Loucy (cell line): ENCODE results near the gene PHF21B.

Experiments used
- H2AFZ ChIP-seq: fragments of 200-600 bp; sonication (generic); 2 replicates; pipeline ENCODE4 v1.6.0; 2016; ENCODE audit warnings: antibody characterized with exemption, mild to moderate bottlenecking, low read length, moderate library complexity
- H3F3A ChIP-seq: fragments of 200-600 bp; 2 replicates; pipeline ENCODE4 v1.6.0; 2016; ENCODE audit warnings: antibody characterized with exemption, low read depth, mild to moderate bottlenecking
- H3K27me3 ChIP-seq: fragments of 200-600 bp; sonication (generic); 2 replicates; pipeline ENCODE4 v1.6.1; 2014; ENCODE audit warnings: low read length, mild to moderate bottlenecking; ENCODE audit not compliant: insufficient read depth, poor library complexity, severe bottlenecking
- H3K36me3 ChIP-seq: fragments of 200-600 bp; sonication (generic); 2 replicates; pipeline ENCODE4 v1.6.1; 2016; ENCODE audit warnings: low read length; ENCODE audit not compliant: insufficient read depth
- H3K4me1 ChIP-seq: fragments of 200-600 bp; sonication (generic); 2 replicates; pipeline ENCODE4 v1.5.1; 2014; ENCODE audit warnings: low read length, mild to moderate bottlenecking; ENCODE audit not compliant: insufficient read depth, poor library complexity, severe bottlenecking
- H3K4me2 ChIP-seq: fragments of 200-600 bp; sonication (generic); 2 replicates; pipeline ENCODE4 v1.6.0; 2014; ENCODE audit warnings: antibody characterized with exemption, low read length, low read depth, mild to moderate bottlenecking; ENCODE audit not compliant: poor library complexity, severe bottlenecking
- H3K4me3 ChIP-seq: fragments of 200-600 bp; sonication (generic); 2 replicates; pipeline ENCODE4 v1.5.1; 2014; ENCODE audit warnings: low read length, mild to moderate bottlenecking, mixed read lengths; ENCODE audit not compliant: poor library complexity, severe bottlenecking
- H3K79me2 ChIP-seq: fragments of 200-600 bp; sonication (generic); 2 replicates; pipeline ENCODE4 v1.6.1; 2014; ENCODE audit warnings: low read length; ENCODE audit not compliant: insufficient read depth
- H3K9ac ChIP-seq: fragments of 200-600 bp; sonication (generic); 2 replicates; pipeline ENCODE4 v1.6.0; 2014; ENCODE audit warnings: mild to moderate bottlenecking, low read depth, low read length, moderate library complexity; ENCODE audit not compliant: poor library complexity, severe bottlenecking
- H3K9me2 ChIP-seq: fragments of 200-600 bp; sonication (generic); replicated peaks from 2 replicates; pipeline ENCODE4 v1.6.1; 2016; ENCODE audit warnings: low read depth, low read length, mixed read lengths
- H3K9me3 ChIP-seq: fragments of 200-600 bp; sonication (generic); 2 replicates; pipeline ENCODE4 v1.6.1; 2014; ENCODE audit warnings: mild to moderate bottlenecking, antibody characterized with exemption, low read length, low read depth; ENCODE audit not compliant: insufficient read depth
- H4K20me1 ChIP-seq: fragments of 200-600 bp; sonication (generic); 2 replicates; pipeline ENCODE4 v1.6.0; 2014; ENCODE audit warnings: antibody characterized with exemption, low read length, mild to moderate bottlenecking; ENCODE audit not compliant: insufficient read depth, poor library complexity, severe bottlenecking
- CTCF ChIP-seq: fragments of 200-600 bp; sonication (generic); conservative IDR thresholded peaks from 2 replicates; pipeline ENCODE4 v1.5.1; 2014; ENCODE audit warnings: mild to moderate bottlenecking, antibody characterized with exemption, low read length
- EZH2phosphoT487 ChIP-seq: fragments of 200-600 bp; IDR thresholded peaks from 2 replicates; pipeline ENCODE4 v1.6.1; 2018; ENCODE audit warnings: antibody characterized with exemption, mild to moderate bottlenecking, moderate library complexity, borderline replicate concordance

Gene PHF21B

GRCh38 chr22:45013138-45013537 lies 3.3 kb upstream of the PHF21B start:
- H3K27me3 ChIP-seq: no peaks in the 10 kb centered on the region
- no peaks in the 10 kb centered on the region for H3K9me2 ChIP-seq

DNA sequence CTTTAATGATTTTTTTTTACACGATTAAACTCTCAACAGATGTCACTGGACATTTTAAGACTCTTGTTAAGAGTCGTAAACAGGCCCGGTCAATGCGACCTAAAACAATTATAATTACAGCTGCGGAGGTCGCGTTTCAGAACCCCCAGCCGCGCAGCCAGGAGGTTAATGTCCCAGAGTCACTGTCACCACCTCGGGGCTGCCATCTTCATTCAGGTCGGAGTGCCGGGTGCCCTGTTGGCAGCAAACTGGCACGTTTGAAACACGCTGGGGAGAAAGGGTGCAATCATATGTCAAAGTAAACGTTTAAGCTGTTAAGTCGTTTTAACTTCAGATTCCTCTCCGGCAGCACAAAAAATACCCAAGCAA lies 711 bp upstream of the PHF21B start:
- peak overlapping the region; percentile 71 for H3K4me2 ChIP-seq
- H3K9me2 ChIP-seq: no peaks in the 10 kb centered on the region
- peaks cover 9% of the 10 kb centered on the region for H4K20me1 ChIP-seq
- H3K27me3 ChIP-seq: no peaks in the 10 kb centered on the region
- H3K9ac ChIP-seq: peak overlapping the region; percentile 61
- peak overlapping the region; percentile 84 for H2AFZ ChIP-seq
- no peak for TF ChIP-seq EZH2phosphoT487
- TF ChIP-seq CTCF: no peak
- H3K79me2 ChIP-seq: no peaks in the 10 kb centered on the region
- H3F3A ChIP-seq: no peaks in the 10 kb centered on the region
- no peaks in the 10 kb centered on the region for H3K36me3 ChIP-seq
- H3K9me3 ChIP-seq: no peaks in the 10 kb centered on the region
- peak overlapping the region; percentile 75 for H3K4me3 ChIP-seq
- H3K4me1 ChIP-seq: no peaks in the 10 kb centered on the region

More at GRCh38 chr22:45013138-45013537, 3.3 kb upstream of the PHF21B start:
- no peaks in the 10 kb centered on the region for H3K4me1 ChIP-seq
- H2AFZ ChIP-seq: no peak overlapping the region
- no peak overlapping the region for H3K9ac ChIP-seq
- H4K20me1 ChIP-seq: peaks cover under 1% of the 10 kb centered on the region
- no peaks in the 10 kb centered on the region for H3K9me3 ChIP-seq
- no peaks in the 10 kb centered on the region for H3K79me2 ChIP-seq
- H3K36me3 ChIP-seq: no peaks in the 10 kb centered on the region
- H3K4me3 ChIP-seq: no peak overlapping the region
- H3F3A ChIP-seq: no peaks in the 10 kb centered on the region
- TF ChIP-seq CTCF: no peak
- H3K4me2 ChIP-seq: no peak overlapping the region

DNA sequence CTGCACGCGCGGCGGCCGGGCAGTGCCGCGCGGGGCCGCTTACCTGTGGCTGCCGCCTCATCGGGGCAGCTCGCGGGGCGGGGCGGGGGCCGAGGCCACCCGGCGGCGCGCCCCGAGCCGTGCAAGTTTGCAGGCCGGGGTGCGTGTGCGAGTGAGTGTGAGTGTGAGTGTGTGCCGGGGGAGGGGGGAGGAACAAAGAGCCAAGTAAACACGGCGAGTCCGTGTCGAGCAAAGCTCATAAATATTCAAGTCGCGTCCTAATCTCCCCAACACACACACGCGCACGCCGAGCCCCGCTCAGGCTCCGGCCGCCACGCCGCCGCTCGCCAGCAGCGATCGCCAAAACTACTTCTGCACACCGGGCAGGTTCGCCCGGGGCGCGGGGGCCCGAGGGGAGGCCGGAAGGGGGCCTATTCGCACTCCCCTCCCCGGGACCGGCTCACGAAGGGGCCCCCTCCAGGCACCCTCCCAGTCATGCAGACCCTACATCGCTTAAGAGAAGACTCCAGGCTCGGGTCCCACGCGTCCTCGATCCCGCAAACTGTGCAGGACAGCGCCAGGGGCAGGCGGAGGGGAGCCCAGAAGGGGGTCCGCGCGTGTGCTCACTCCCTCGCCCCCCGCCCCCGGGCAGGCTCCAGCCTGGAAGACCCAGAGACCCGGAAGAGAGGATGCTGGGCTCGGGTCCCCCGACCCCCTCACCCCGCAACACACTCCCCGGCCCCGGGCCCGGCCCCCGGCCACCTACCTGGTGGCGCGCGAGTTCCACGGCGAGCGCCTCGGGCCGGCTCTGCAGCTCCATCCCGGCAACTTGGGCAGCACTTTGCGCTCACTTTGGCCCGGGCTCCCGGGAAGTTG lies 827 bp downstream of the PHF21B start:
- H3K9ac ChIP-seq: peak overlapping the region; percentile 63

More for the DNA sequence above, 827 bp downstream of the PHF21B start:
- Histone ChIP-seq H3K36me3 (no peaks in the 10 kb centered on the region), H4K20me1 (peaks cover 9% of the 10 kb centered on the region), H3K9me3 (no peaks in the 10 kb centered on the region), H2AFZ (peak overlapping the region; percentile 60; the same call in 1 of the 2 replicates), H3F3A (no peaks in the 10 kb centered on the region), H3K4me1 (no peaks in the 10 kb centered on the region), H3K79me2 (no peaks in the 10 kb centered on the region), H3K4me3 (peak overlapping the region; percentile 71), H3K27me3 (no peaks in the 10 kb centered on the region), H3K9me2 (no peaks in the 10 kb centered on the region), H3K4me2 (peak overlapping the region; percentile 65)
- TF ChIP-seq EZH2phosphoT487 (no peak), CTCF (no peak)
